Mucosa of descending colon (tissue), 3 donors: ENCODE data around the gene EDN1. TPM values are rescaled to one million over a fixed set of nuclear protein-coding genes. Genes with fewer than 3 reads are reported as not detected.

Experiments used
- ATAC-seq: fragments of 200-7000 bp; cut with Tn5 transposase; one replicate; pipeline ENCODE4 v1.9.1; 2020; ENCODE audit warnings: mild to moderate bottlenecking, moderate library complexity
- DNase-seq, 3 donors: peaks; one replicate each; pipeline ENCODE4 v3.0.0-alpha.2; 2020
- H3K36me3 ChIP-seq: fragments of 200-600 bp; one replicate; pipeline ENCODE4 v1.8.0; 2021; ENCODE audit warnings: low read depth, mild to moderate bottlenecking
- H3K4me1 ChIP-seq: fragments of 200-600 bp; one replicate; pipeline ENCODE4 v1.8.0; 2021; ENCODE audit warnings: low read depth, mild to moderate bottlenecking
- H3K4me3 ChIP-seq: fragments of 200-600 bp; one replicate; pipeline ENCODE4 v1.8.0; 2021; ENCODE audit warnings: mild to moderate bottlenecking
- H3K9me3 ChIP-seq: fragments of 200-600 bp; one replicate; pipeline ENCODE4 v1.8.0; 2021; ENCODE audit warnings: mild to moderate bottlenecking
- intact Hi-C, 2 donors: fragments of 100-400 bp; cut with DNase I in 1 of 2; cut with micrococcal nuclease in 1 of 2; formaldehyde crosslinking; loops; one replicate each; pipeline versions ENCODE4 v1.11.0 to v1.11.1; 2022; cut with DNase I, micrococcal nuclease
- long read RNA-seq, 2 donors: library from polyadenylated mRNA; unstranded; transcript quantifications; one replicate each; pipeline ENCODE4 v2.0.0, GENCODE V29; 2019 to 2021
- total RNA-seq, 3 donors: library from RNA; stranded (reverse); fragmentation: NEBNext Ultra II Directional in 2 of 3; extraction: Animal tissue kit (Norgen Biotek cat#: 25700) in 2 of 3; gene quantifications; one replicate each; pipeline versions ENCODE4 v1.2.1 to v1.2.4, GENCODE V29; 2021 to 2023
- TF ChIP-seq, protein P1 (sequence below): fragments of 200-600 bp; IDR thresholded peaks from one replicate; pipeline ENCODE4 v1.8.0; 2022; ENCODE audit warnings: antibody characterized with exemption, mild to moderate bottlenecking
- donor health status: DM: no; HTN: no; CAD: no; lungs with moderate emphysema.
- donor health status: DM: no; HTN: no; CAD: no.
- donor health status: DM: no; HTN: yes; CAD: no.

EDN1 gene
- total RNA-seq = 10 to 100 TPM in 2 of 3 donors, 1 to 10 TPM in 1; 8.4 to 26.5 (median 14.0) TPM
- long read RNA-seq, donor 1, partial matches to known transcripts = 0 of 3 reads
- long read RNA-seq, donor 1, other reads (novel, unspliced or antisense) = 1 of 3 reads
- long read RNA-seq, donor 2, partial matches to known transcripts = 2 of 6 reads
- long read RNA-seq, donor 2, other reads (novel, unspliced or antisense) = 2 of 6 reads

GRCh38 chr6:12289933-12290820 lies at the start of gene EDN1:
Gene EDN1 (plus strand): TSS chr6:12290361. CDS start chr6:12290630, 269 bp downstream.
- Histone ChIP-seq H3K36me3 (no peaks in the 10 kb centered on the region), H3K4me1 (peaks cover 13% of the 10 kb centered on the region), H3K4me3 (peak within 1 kb of the TSS; percentile 4), H3K9me3 (no peaks in the 10 kb centered on the region)
- TF ChIP-seq, protein P1, sequence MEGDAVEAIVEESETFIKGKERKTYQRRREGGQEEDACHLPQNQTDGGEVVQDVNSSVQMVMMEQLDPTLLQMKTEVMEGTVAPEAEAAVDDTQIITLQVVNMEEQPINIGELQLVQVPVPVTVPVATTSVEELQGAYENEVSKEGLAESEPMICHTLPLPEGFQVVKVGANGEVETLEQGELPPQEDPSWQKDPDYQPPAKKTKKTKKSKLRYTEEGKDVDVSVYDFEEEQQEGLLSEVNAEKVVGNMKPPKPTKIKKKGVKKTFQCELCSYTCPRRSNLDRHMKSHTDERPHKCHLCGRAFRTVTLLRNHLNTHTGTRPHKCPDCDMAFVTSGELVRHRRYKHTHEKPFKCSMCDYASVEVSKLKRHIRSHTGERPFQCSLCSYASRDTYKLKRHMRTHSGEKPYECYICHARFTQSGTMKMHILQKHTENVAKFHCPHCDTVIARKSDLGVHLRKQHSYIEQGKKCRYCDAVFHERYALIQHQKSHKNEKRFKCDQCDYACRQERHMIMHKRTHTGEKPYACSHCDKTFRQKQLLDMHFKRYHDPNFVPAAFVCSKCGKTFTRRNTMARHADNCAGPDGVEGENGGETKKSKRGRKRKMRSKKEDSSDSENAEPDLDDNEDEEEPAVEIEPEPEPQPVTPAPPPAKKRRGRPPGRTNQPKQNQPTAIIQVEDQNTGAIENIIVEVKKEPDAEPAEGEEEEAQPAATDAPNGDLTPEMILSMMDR = peak; percentile 46
- DNase-seq (peak; percentile 84 to 87 (median 85)), ATAC-seq (peak; percentile 81)
- intact Hi-C loops = loop anchor here in 1 of 2 donors (5.0 to 10.0 kb wide), 3 partner anchors 217 to 633 kb away; no protein-coding TSS in a partner anchor

DNA sequence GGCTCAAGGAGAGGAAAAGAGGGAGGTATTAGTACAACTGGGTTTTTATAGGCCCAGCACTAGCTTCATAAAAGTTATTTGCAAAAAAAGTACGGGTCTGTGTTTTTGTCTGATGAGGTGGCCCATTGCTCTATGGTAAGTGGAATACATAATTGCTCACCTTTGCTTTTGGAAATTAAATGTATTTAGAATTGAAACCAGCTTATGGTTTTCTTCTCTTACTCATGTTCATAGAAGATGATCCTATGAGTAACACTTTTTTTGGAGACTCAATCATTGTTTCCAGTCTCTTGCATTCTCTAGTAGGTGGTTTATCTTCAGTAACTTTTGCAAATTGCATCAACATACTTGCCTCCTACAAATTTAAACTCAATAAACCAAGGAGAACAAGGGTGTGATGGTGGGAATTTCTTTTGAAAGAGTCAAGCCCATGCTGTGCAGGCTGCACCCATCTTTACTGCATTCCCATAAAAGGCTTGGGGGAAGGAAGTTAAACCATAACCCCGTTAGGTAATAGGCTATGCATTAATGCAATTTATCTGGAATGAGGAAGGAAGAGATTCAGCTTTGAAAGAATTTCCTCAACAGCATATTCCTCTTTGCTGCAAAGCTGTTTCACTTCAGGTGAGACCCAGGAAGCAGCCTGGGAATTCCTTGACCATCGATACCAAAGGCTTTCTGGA lies 48.5 kb upstream of the EDN1 start:
- TF ChIP-seq, protein P1 = no peak
- peak in 1 of 3 donors; percentile 48 for DNase-seq
- no peak overlapping the region for H3K4me3 ChIP-seq
- no peaks in the 10 kb centered on the region for H3K36me3 ChIP-seq
- peaks cover 4% of the 10 kb centered on the region for H3K4me1 ChIP-seq
- H3K9me3 ChIP-seq = no peaks in the 10 kb centered on the region
- intact Hi-C loops = no loop called here
- ATAC-seq = peak; percentile 94

DNA sequence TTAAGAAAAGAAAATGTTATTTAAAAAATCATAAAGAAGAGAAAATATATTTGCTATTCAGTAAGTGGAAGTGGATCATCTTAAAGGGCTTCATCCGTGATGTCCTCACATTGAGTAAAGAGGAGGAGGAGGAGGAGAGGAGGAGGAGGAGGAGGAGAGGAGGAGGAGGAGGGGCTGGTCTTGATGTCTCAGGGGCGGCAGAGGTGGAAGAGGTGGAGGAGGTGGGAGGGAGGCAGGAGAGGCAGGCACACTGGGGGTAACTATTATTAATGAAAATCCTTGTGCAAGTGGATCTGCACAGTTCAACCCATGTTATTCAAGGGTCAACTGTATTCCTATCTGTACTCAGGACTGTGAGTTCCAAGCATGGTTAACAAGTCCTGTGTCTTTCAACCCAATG lies 47.0 kb upstream of the EDN1 start:
- Histone ChIP-seq H3K9me3 (no peaks in the 10 kb centered on the region), H3K4me3 (no peak overlapping the region), H3K36me3 (no peaks in the 10 kb centered on the region), H3K4me1 (peaks cover 4% of the 10 kb centered on the region)
- intact Hi-C loops = no loop called here
- no peak for DNase-seq
- no peak for ATAC-seq
- TF ChIP-seq, protein P1 = no peak

DNA sequence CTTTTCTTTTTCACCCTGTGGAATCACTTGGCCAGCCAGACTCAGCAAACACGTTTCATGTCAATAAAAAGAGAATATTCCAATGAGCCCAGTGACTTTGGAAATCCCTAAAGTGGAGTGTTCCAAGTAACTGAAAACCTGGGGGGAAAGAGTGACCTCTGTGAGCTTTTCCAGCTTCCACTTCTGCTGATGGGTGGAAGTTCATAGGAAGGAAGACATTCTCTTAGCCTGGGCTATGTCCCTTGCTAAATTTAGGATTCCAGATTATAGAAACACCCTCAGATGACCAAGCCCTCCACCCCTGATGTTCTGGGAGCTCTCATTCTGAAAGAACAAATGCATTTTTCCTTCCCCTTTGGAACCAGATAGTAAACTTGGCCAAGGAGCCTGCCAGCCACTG lies 44.8 kb upstream of the EDN1 start:
- intact Hi-C loops = no loop called here

More for the DNA sequence above, 44.8 kb upstream of the EDN1 start:
- ATAC-seq (no peak), DNase-seq (no peak)
- Histone ChIP-seq H3K4me1 (peaks cover 7% of the 10 kb centered on the region), H3K4me3 (no peak overlapping the region), H3K9me3 (no peaks in the 10 kb centered on the region), H3K36me3 (no peaks in the 10 kb centered on the region)
- TF ChIP-seq, protein P1 = no peak
